Measurements from ENCODE around the gene SGTA.

SGTA gene

DNA sequence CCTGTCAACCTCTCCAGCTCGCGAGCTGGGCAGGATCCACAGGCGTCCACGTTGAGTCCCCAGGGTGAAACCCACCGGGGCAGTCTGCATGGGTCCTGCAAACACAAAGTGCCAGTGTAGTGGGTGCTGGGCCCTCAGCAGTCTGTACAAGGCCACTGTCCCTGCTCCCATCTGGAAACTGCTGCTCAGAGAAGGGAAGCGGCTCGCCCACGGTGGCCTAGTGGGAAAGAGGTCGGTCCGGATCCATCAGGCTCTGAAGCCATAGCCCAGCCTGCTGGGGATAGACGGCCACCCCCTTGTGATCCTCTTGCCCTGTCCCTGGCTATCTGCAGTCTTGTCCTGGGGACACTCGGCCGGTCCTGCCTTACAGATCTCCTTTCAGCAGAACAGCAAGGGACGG is 59.3 kb downstream of the SGTA start:
- no peak overlapping the region for H3K4me2 ChIP-seq (ENCODE audit: low read depth, low read length, poor library complexity, severe bottlenecking)
- no peaks in the 10 kb centered on the region for H3K9me3 ChIP-seq (ENCODE audit: insufficient read depth, low read depth, low read length)
- no peak overlapping the region for H2AFZ ChIP-seq (ENCODE audit: low read length)
- no peaks in the 10 kb centered on the region for H3K9me2 ChIP-seq (replicated peaks; ENCODE audit: low read depth, low read length)
- H3K4me3 ChIP-seq (ENCODE audit: low read length, poor library complexity, severe bottlenecking): no peak overlapping the region
- H3K79me2 ChIP-seq (ENCODE audit: insufficient read depth, low read length): no peaks in the 10 kb centered on the region
- no peaks in the 10 kb centered on the region for H3K36me3 ChIP-seq (ENCODE audit: insufficient read depth, low read length)
- TF ChIP-seq EZH2phosphoT487 (IDR thresholded peaks at IDR 0.05; ENCODE audit: borderline replicate concordance): no peak
- TF ChIP-seq, protein P1, sequence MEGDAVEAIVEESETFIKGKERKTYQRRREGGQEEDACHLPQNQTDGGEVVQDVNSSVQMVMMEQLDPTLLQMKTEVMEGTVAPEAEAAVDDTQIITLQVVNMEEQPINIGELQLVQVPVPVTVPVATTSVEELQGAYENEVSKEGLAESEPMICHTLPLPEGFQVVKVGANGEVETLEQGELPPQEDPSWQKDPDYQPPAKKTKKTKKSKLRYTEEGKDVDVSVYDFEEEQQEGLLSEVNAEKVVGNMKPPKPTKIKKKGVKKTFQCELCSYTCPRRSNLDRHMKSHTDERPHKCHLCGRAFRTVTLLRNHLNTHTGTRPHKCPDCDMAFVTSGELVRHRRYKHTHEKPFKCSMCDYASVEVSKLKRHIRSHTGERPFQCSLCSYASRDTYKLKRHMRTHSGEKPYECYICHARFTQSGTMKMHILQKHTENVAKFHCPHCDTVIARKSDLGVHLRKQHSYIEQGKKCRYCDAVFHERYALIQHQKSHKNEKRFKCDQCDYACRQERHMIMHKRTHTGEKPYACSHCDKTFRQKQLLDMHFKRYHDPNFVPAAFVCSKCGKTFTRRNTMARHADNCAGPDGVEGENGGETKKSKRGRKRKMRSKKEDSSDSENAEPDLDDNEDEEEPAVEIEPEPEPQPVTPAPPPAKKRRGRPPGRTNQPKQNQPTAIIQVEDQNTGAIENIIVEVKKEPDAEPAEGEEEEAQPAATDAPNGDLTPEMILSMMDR (conservative IDR thresholded peaks at IDR 0.05; ENCODE audit: low read length): no peak
- H3K9ac ChIP-seq (ENCODE audit: low read depth, low read length, poor library complexity, severe bottlenecking): no peak overlapping the region
- H4K20me1 ChIP-seq (ENCODE audit: insufficient read depth, low read length, poor library complexity, severe bottlenecking): no peaks in the 10 kb centered on the region
- H3K4me1 ChIP-seq (ENCODE audit: insufficient read depth, low read length, poor library complexity, severe bottlenecking): no peaks in the 10 kb centered on the region
- no peaks in the 10 kb centered on the region for H3F3A ChIP-seq (ENCODE audit: low read depth)
- no peaks in the 10 kb centered on the region for H3K27me3 ChIP-seq (ENCODE audit: insufficient read depth, low read length, poor library complexity, severe bottlenecking)

DNA sequence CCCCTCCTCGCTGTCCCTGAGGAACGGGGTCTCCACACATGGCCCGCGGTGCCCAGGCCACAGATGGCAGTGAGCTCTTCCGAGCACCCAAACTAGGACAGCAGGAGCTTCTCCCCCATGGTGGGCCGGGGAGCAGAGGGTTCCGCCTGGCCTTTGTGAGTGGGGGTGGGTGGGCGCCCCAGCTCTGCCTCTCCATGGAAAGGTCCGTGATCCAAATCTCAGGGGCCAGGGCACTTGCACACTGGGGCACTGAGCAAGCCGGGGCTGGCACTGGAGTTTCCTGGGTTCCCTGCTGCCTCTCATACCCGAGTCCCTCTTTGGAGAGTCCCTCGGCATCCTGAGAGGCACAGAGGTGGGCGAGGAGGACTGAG is 59.7 kb downstream of the SGTA start:
- H3K9me2 ChIP-seq (replicated peaks; ENCODE audit: low read depth, low read length): no peaks in the 10 kb centered on the region
- TF ChIP-seq EZH2phosphoT487 (IDR thresholded peaks at IDR 0.05; ENCODE audit: borderline replicate concordance): no peak
- TF ChIP-seq, protein P1 (conservative IDR thresholded peaks at IDR 0.05; ENCODE audit: low read length): no peak
- no peak overlapping the region for H3K9ac ChIP-seq (ENCODE audit: low read depth, low read length, poor library complexity, severe bottlenecking)
- no peak overlapping the region for H2AFZ ChIP-seq (ENCODE audit: low read length)
- no peaks in the 10 kb centered on the region for H3K9me3 ChIP-seq (ENCODE audit: insufficient read depth, low read depth, low read length)
- no peaks in the 10 kb centered on the region for H3K79me2 ChIP-seq (ENCODE audit: insufficient read depth, low read length)
- no peak overlapping the region for H3K4me3 ChIP-seq (ENCODE audit: low read length, poor library complexity, severe bottlenecking)
- H3K36me3 ChIP-seq (ENCODE audit: insufficient read depth, low read length): no peaks in the 10 kb centered on the region
- H4K20me1 ChIP-seq (ENCODE audit: insufficient read depth, low read length, poor library complexity, severe bottlenecking): no peaks in the 10 kb centered on the region
- no peaks in the 10 kb centered on the region for H3K27me3 ChIP-seq (ENCODE audit: insufficient read depth, low read length, poor library complexity, severe bottlenecking)
- H3K4me2 ChIP-seq (ENCODE audit: low read depth, low read length, poor library complexity, severe bottlenecking): no peak overlapping the region
- no peaks in the 10 kb centered on the region for H3F3A ChIP-seq (ENCODE audit: low read depth)
- H3K4me1 ChIP-seq (ENCODE audit: insufficient read depth, low read length, poor library complexity, severe bottlenecking): no peaks in the 10 kb centered on the region

DNA sequence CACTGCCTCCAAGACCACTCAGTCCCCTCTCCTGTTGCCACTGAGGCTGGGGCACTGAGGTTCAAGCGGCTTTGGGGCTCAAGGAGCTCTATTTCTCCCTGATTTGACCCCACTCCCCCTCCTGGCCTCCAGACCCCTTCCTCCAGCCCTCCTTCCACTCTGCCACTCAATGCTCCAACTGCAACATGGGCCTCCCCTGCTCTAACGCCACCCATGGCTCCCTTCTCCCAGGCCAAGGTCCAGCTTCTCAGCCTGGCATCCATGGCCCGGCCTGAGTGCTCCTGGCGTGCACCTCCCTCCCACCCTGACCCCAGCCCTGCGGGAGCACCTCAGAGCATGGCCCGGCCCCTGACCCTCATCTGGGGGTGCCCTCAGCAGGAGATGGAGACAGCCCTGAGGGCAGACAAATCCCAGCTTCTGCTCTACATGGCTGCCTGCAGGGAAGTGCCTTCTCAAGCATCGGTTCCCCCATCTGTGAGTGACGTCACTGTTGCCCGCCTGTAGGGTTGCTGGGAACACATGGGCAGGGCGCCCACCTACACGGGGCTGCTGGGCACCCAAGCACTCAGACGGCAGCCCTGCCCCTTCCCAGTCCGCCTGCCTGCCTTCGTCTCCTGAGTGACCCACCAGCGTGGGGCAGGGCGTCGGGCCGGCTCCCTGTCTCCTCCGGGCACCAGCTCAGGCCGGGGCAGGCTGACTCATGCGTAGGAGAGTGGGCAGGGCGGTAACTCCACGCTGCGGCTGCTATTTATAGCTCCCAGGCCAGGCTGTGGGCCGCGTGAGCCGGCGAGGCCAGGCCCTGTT is 60.3 kb downstream of the SGTA start:
- Histone ChIP-seq H3K79me2 (ENCODE audit: insufficient read depth, low read length) (no peaks in the 10 kb centered on the region), H3K9ac (ENCODE audit: low read depth, low read length, poor library complexity, severe bottlenecking) (no peak overlapping the region), H3K9me3 (ENCODE audit: insufficient read depth, low read depth, low read length) (no peaks in the 10 kb centered on the region), H3F3A (ENCODE audit: low read depth) (no peaks in the 10 kb centered on the region), H4K20me1 (ENCODE audit: insufficient read depth, low read length, poor library complexity, severe bottlenecking) (no peaks in the 10 kb centered on the region), H3K9me2 (replicated peaks; ENCODE audit: low read depth, low read length) (no peaks in the 10 kb centered on the region), H3K4me2 (ENCODE audit: low read depth, low read length, poor library complexity, severe bottlenecking) (no peak overlapping the region), H3K27me3 (ENCODE audit: insufficient read depth, low read length, poor library complexity, severe bottlenecking) (no peaks in the 10 kb centered on the region), H2AFZ (ENCODE audit: low read length) (no peak overlapping the region), H3K4me3 (ENCODE audit: low read length, poor library complexity, severe bottlenecking) (no peak overlapping the region), H3K36me3 (ENCODE audit: insufficient read depth, low read length) (no peaks in the 10 kb centered on the region), H3K4me1 (ENCODE audit: insufficient read depth, low read length, poor library complexity, severe bottlenecking) (no peaks in the 10 kb centered on the region)
- TF ChIP-seq, protein P1 (conservative IDR thresholded peaks at IDR 0.05; ENCODE audit: low read length): no peak
- no peak for TF ChIP-seq EZH2phosphoT487 (IDR thresholded peaks at IDR 0.05; ENCODE audit: borderline replicate concordance)
